Lower leg skin (tissue), 4 donors: ENCODE results near the gene UBE2G1. TPM values are rescaled to one million over a fixed set of nuclear protein-coding genes. Genes with fewer than 3 reads are reported as not detected.

Experiments
- DNase-seq, 2 donors: peaks; one replicate each; pipeline ENCODE4 v3.0.0-alpha.2; 2019; ENCODE audit warnings: low spot score in 2 of 2
- H3K4me3 ChIP-seq: fragments of 200-600 bp; sonication (generic); 2 replicates; pipeline ENCODE4 v1.5.1; 2017; ENCODE audit warnings: mild to moderate bottlenecking, low read depth; ENCODE audit not compliant: poor library complexity, severe bottlenecking
- CTCF ChIP-seq, 3 donors: fragments of 450-650 bp; IDR thresholded peaks; one replicate each; pipeline ENCODE4 v1.5.1; 2016; ENCODE audit warnings: antibody characterized with exemption in 3 of 3, mild to moderate bottlenecking in 3 of 3, moderate library complexity in 2 of 3
- POLR2A ChIP-seq, 2 donors: fragments of 450-650 bp; IDR thresholded peaks; one replicate each; pipeline ENCODE4 v1.6.1; 2016 to 2017; ENCODE audit warnings: antibody characterized with exemption in 2 of 2, mild to moderate bottlenecking in 1 of 2, moderate library complexity in 1 of 2
- WGBS, 2 donors: methylation state at CpG; one replicate each; pipeline ENCODE4 v1.1.5; 2018; 5-methylcytosine and 5-hydroxymethylcytosine counted together
- intact Hi-C: fragments of 100-400 bp; cut with DNase I; formaldehyde crosslinking; loops from one replicate; pipeline ENCODE4 v1.15.0; 2023; ENCODE audit warnings: low total_unique reads
- total RNA-seq, 4 donors: library from RNA; depleted of rRNA; stranded (reverse); fragments of >200 nt; gene quantifications; one replicate each; pipeline ENCODE4 v1.1.0, GENCODE V29; 2016

The UBE2G1 gene
- total RNA-seq, 4 donors from 2014 or later = 72.3 to 84.3 (median 78.5) TPM

GRCh38 chr17:4313221-4314114 lies 53.0 kb downstream of the UBE2G1 start:
- DNase-seq = no peak
- intact Hi-C loops = no loop called here
- TF ChIP-seq CTCF (IDR thresholded peaks at IDR 0.05) (no peak), POLR2A (IDR thresholded peaks at IDR 0.05) (no peak)
- H3K4me3 ChIP-seq = no peak overlapping the region
- WGBS, 2 donors = 45 to 52% methylated on average over 7 of the region's 7 CpGs

- no peak for TF ChIP-seq POLR2A (IDR thresholded peaks at IDR 0.05)
- no peak for TF ChIP-seq CTCF (IDR thresholded peaks at IDR 0.05)
- intact Hi-C loops = no loop called here
- DNase-seq = no peak
- no peak overlapping the region for H3K4me3 ChIP-seq
- 81 to 84% methylated on average over 6 of the region's 6 CpGs for WGBS, 2 donors
Measured at GRCh38 chr17:4310354-4311060, 56.0 kb downstream of the UBE2G1 start.

GRCh38 chr17:4309897-4310296 lies 56.6 kb downstream of the UBE2G1 start:
- WGBS, 2 donors = 17 to 39% methylated on average over 1 of the region's 1 CpG
- no peak overlapping the region for H3K4me3 ChIP-seq
- intact Hi-C loops = loop anchor here (10.0 kb wide), 1 partner anchor 95 kb away; no protein-coding TSS in a partner anchor
- TF ChIP-seq CTCF (IDR thresholded peaks at IDR 0.05) = no peak
- no peak for TF ChIP-seq POLR2A (IDR thresholded peaks at IDR 0.05)
- DNase-seq = no peak

- whole genome bisulfite sequencing, 2 donors = 83% methylated on average over 7 of the region's 7 CpGs
- TF ChIP-seq POLR2A (IDR thresholded peaks at IDR 0.05) = no peak
- no peak for TF ChIP-seq CTCF (IDR thresholded peaks at IDR 0.05)
- H3K4me3 ChIP-seq = no peak overlapping the region
- DNase-seq = no peak
- intact Hi-C loops = loop anchor here (10.0 kb wide), 1 partner anchor 93 kb away; no protein-coding TSS in a partner anchor
Measured at GRCh38 chr17:4307179-4307930, 59.1 kb downstream of the UBE2G1 start.

- 90 to 94% methylated on average over 7 of the region's 7 CpGs for WGBS, 2 donors
- intact Hi-C loops = loop anchor here (10.0 kb wide), 1 partner anchor 90 kb away; no protein-coding TSS in a partner anchor
- H3K4me3 ChIP-seq = no peak overlapping the region
- no peak for DNase-seq
- TF ChIP-seq CTCF (IDR thresholded peaks at IDR 0.05) (no peak), POLR2A (IDR thresholded peaks at IDR 0.05) (no peak)
Measured at GRCh38 chr17:4305224-4305623, 61.3 kb downstream of the UBE2G1 start.
